GM21619 (cell line): ENCODE measurements around the gene SPARC.

ENCODE experiments used
- ATAC-seq: cut with Tn5 transposase; IDR thresholded peaks from one replicate; pipeline ENCODE4 v1.9.1; 2021; ENCODE audit not compliant: unreplicated experiment

Gene SPARC

GRCh38 chr5:151679421-151680155, 7.1 kb downstream of the SPARC start:
- ATAC-seq = no peak

GRCh38 chr5:151678713-151679112, 8.0 kb downstream of the SPARC start:
- no peak for ATAC-seq

GRCh38 chr5:151677776-151678545, 8.8 kb downstream of the SPARC start:
- ATAC-seq = no peak

- no peak for ATAC-seq
Measured at GRCh38 chr5:151676719-151677118, 10.0 kb downstream of the SPARC start.

- ATAC-seq = no peak
Measured at GRCh38 chr5:151676314-151676712, 10.4 kb downstream of the SPARC start.

GRCh38 chr5:151675611-151676313, 11.0 kb downstream of the SPARC start:
- ATAC-seq = peak; percentile 50

GRCh38 chr5:151674626-151675610, 11.8 kb downstream of the SPARC start:
- peak; percentile 10 for ATAC-seq

GRCh38 chr5:151673421-151673820, 13.3 kb downstream of the SPARC start:
- no peak for ATAC-seq

- ATAC-seq = no peak
Measured at GRCh38 chr5:151672516-151672915, 14.2 kb downstream of the SPARC start.

- no peak for ATAC-seq
Measured at GRCh38 chr5:151671950-151672349, 14.8 kb downstream of the SPARC start.

- no peak for ATAC-seq
Measured at GRCh38 chr5:151670953-151671636, 15.6 kb downstream of the SPARC start.

- ATAC-seq = no peak
Measured at GRCh38 chr5:151670083-151670686, 16.5 kb downstream of the SPARC start.

GRCh38 chr5:151667083-151667482, 19.6 kb downstream of the SPARC start:
- ATAC-seq = no peak

- no peak for ATAC-seq
Measured at GRCh38 chr5:151665613-151666012, 21.1 kb downstream of the SPARC start.

- no peak for ATAC-seq
Measured at GRCh38 chr5:151664694-151665585, 21.8 kb downstream of the SPARC start.

- ATAC-seq = no peak
Measured at GRCh38 chr5:151663617-151664293, 23.0 kb downstream of the SPARC start.

GRCh38 chr5:151662805-151663204, 23.9 kb downstream of the SPARC start:
- peak; percentile 40 for ATAC-seq
